Calu3 (cell line): Measurements from ENCODE around the gene CXCL3. TPM values are rescaled to one million over a fixed set of nuclear protein-coding genes. Genes with fewer than 3 reads are reported as not detected.

Experiments
- BruUV-seq: library from RNA; stranded (reverse); fragments of 400-500 nt; replicated peaks from 2 replicates; lab custom pipeline; 2021; lab: Mats Ljungman, UMichigan
- CTCF ChIA-PET: fragments of 300-600 bp; sonication (Branson Sonifier 250); formaldehyde crosslinking; loops from one replicate; lab custom pipeline; 2022; ENCODE audit warnings: antibody characterized with exemption; lab: Charles Lee
- DNase-seq: peaks from one replicate; pipeline ENCODE4 v3.0.0; 2022
- H3K27ac Mint-ChIP-seq: one replicate; pipeline ENCODE4 v1.8.0; 2022; ENCODE audit warnings: mixed read lengths; ENCODE audit not compliant: unreplicated experiment
- H3K27me3 Mint-ChIP-seq: one replicate; pipeline ENCODE4 v1.8.0; 2022; ENCODE audit warnings: mixed read lengths; ENCODE audit not compliant: unreplicated experiment
- H3K36me3 Mint-ChIP-seq: one replicate; pipeline ENCODE4 v1.8.0; 2022; ENCODE audit warnings: mild to moderate bottlenecking, moderate library complexity, mixed read lengths; ENCODE audit not compliant: insufficient read depth, unreplicated experiment
- H3K4me1 Mint-ChIP-seq: one replicate; pipeline ENCODE4 v1.8.0; 2022; ENCODE audit warnings: mild to moderate bottlenecking, low read depth, mixed read lengths; ENCODE audit not compliant: unreplicated experiment
- H3K4me3 Mint-ChIP-seq: one replicate; pipeline ENCODE4 v1.8.0; 2022; ENCODE audit warnings: mild to moderate bottlenecking, low read depth, moderate library complexity, mixed read lengths; ENCODE audit not compliant: unreplicated experiment
- H3K9me3 Mint-ChIP-seq: one replicate; pipeline ENCODE4 v1.8.0; 2022; ENCODE audit warnings: low read depth, mixed read lengths; ENCODE audit not compliant: unreplicated experiment
- CTCF ChIP-seq: fragments of 200-600 bp; IDR thresholded peaks from one replicate; pipeline ENCODE4 v1.8.0; 2022; ENCODE audit warnings: antibody characterized with exemption; ENCODE audit not compliant: unreplicated experiment
- intact Hi-C: fragments of 100-400 bp; cut with micrococcal nuclease; formaldehyde crosslinking; loops from one replicate; pipeline ENCODE4 v1.10.0; 2022; ENCODE audit not compliant: unreplicated experiment
- total RNA-seq: library from RNA; stranded (reverse); gene quantifications from 2 replicates; pipeline ENCODE4 v1.2.3, GENCODE V29; 2022

CXCL3 gene
- total RNA-seq, 1 experiment from 2014 or later, result 153 TPM

- Mint-ChIP-seq H3K4me1 (peaks cover 33% of the 10 kb centered on the region), H3K27ac (peak overlapping the region; percentile 89), H3K27me3 (no peaks in the 10 kb centered on the region), H3K9me3 (peaks cover 2% of the 10 kb centered on the region), H3K4me3 (no peak overlapping the region), H3K36me3 (peaks cover 43% of the 10 kb centered on the region)
- BruUV-seq, result no TSS peak
- DNase-seq, result no peak
- no peak for TF ChIP-seq CTCF
- intact Hi-C loops, result loop anchor here (2.0 to 10.0 kb wide), 2 partner anchors 35 to 359 kb away; partner anchors contain the start of gene CXCL5
- CTCF ChIA-PET, result no interaction called here
Observed at GRCh38 chr4:74033739-74034138, 4.8 kb downstream of the CXCL3 start.

DNA sequence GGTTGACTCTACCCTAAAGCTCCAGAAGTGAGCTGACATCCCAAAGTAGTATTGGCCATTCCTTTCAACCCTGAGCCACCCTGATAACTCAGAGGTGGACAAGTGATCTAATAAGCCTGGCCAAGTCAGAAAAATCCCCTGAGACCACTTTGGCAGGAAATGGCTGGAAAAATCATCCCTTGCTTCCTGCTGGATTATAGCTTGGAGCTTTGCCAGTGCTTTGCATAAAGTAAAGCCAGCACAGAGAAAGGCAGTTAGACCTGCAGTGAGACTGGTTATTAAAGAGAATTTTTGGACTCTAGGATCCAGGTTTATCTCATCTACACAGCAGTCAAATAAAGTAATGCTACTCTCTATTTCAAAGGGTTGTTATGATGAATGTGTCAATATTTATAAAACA is 6.4 kb downstream of the CXCL3 start:
- Mint-ChIP-seq H3K4me1 (peaks cover 39% of the 10 kb centered on the region), H3K4me3 (no peak overlapping the region), H3K9me3 (peaks cover 2% of the 10 kb centered on the region), H3K27me3 (no peaks in the 10 kb centered on the region), H3K36me3 (peaks cover 29% of the 10 kb centered on the region), H3K27ac (peak overlapping the region; percentile 89)
- CTCF ChIA-PET, result interaction anchor here (0.6 kb wide), 1 partner anchor 421 kb away, joined by 4 read pairs; no protein-coding TSS in a partner anchor
- DNase-seq, result no peak
- no TSS peak for BruUV-seq
- TF ChIP-seq CTCF, result no peak
- intact Hi-C loops, result loop anchor here (10.0 kb wide), 1 partner anchor 357 kb away; no protein-coding TSS in a partner anchor

DNA sequence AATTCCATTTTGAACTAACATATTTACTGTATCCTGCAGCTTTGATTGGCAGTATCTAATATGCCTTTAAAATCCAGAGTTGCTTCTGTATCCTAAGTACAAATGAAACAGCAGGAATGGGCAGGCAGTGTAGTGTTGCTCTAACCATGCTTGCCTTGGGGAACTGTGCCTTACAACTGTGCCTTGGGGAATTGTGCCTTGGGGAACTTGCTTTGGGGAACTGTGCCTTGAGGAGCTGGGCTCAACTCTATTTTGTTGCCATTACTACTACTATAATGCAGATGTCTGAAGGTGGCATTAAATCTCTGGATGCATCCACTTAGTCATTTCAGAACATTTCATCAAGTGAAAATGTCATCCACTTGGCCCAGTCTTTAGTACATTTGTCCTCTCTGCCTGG is 6.9 kb downstream of the CXCL3 start:
- Mint-ChIP-seq H3K27me3 (no peaks in the 10 kb centered on the region), H3K4me3 (no peak overlapping the region), H3K36me3 (peaks cover 25% of the 10 kb centered on the region), H3K27ac (peak overlapping the region; percentile 89), H3K4me1 (peaks cover 39% of the 10 kb centered on the region), H3K9me3 (peaks cover 2% of the 10 kb centered on the region)
- no peak for DNase-seq
- BruUV-seq, result no TSS peak
- intact Hi-C loops, result loop anchor here (10.0 kb wide), 1 partner anchor 357 kb away; no protein-coding TSS in a partner anchor
- CTCF ChIA-PET, result no interaction called here
- no peak for TF ChIP-seq CTCF

GRCh38 chr4:74030285-74030684 is 8.2 kb downstream of the CXCL3 start:
- H3K27ac Mint-ChIP-seq, result peak overlapping the region; percentile 58
- CTCF ChIA-PET, result no interaction called here

More at GRCh38 chr4:74030285-74030684, 8.2 kb downstream of the CXCL3 start:
- Mint-ChIP-seq H3K27me3 (no peaks in the 10 kb centered on the region), H3K4me3 (no peak overlapping the region), H3K4me1 (peaks cover 31% of the 10 kb centered on the region), H3K36me3 (peaks cover 12% of the 10 kb centered on the region), H3K9me3 (peaks cover 2% of the 10 kb centered on the region)
- BruUV-seq, result no TSS peak
- intact Hi-C loops, result loop anchor here (10.0 kb wide), 1 partner anchor 355 kb away; no protein-coding TSS in a partner anchor
- TF ChIP-seq CTCF, result no peak
- DNase-seq, result no peak
